Spleen (tissue), 11 donors: Measurements from ENCODE around the gene ADD1. TPM values are rescaled to one million over a fixed set of nuclear protein-coding genes. Genes with fewer than 3 reads are reported as not detected.

Experiments
- DNase-seq: peaks from one replicate; pipeline ENCODE4 v3.0.0-alpha.2; 2020
- H3K27ac ChIP-seq, 8 donors: fragments of 200-600 bp; sonication (generic) in 7 of 8; 1 replicate in 4 of 8; 2 replicates in 4 of 8; pipeline versions ENCODE4 v1.5.0 to v1.8.0; 2016 to 2021; ENCODE audit warnings: inconsistent platforms in 4 of 8, mild to moderate bottlenecking in 4 of 8, moderate library complexity in 1 of 8
- H3K27me3 ChIP-seq, 7 donors: fragments of 200-600 bp; sonication (generic) in 6 of 7; replicated peaks in 1 of 7; 1 replicate in 4 of 7; 2 replicates in 3 of 7; pipeline versions ENCODE4 v1.5.0 to v1.8.0; 2016 to 2021; ENCODE audit warnings: inconsistent platforms in 3 of 7, mild to moderate bottlenecking in 1 of 7
- H3K36me3 ChIP-seq, 6 donors: fragments of 200-600 bp; sonication (generic) in 5 of 6; 1 replicate in 4 of 6; 2 replicates in 2 of 6; pipeline versions ENCODE4 v1.5.0 to v1.8.0; 2016 to 2021; ENCODE audit warnings: inconsistent platforms in 2 of 6
- H3K4me1 ChIP-seq, 6 donors: fragments of 200-600 bp; sonication (generic) in 5 of 6; 1 replicate in 3 of 6; 2 replicates in 3 of 6; pipeline versions ENCODE4 v1.5.0 to v1.8.0; 2016 to 2021; ENCODE audit warnings: inconsistent platforms in 3 of 6
- H3K4me3 ChIP-seq, 8 donors: fragments of 200-600 bp; sonication (generic) in 7 of 8; 1 replicate in 4 of 8; 2 replicates in 4 of 8; pipeline versions ENCODE4 v1.5.0 to v1.8.0; 2016 to 2021; ENCODE audit warnings: inconsistent platforms in 4 of 8, mild to moderate bottlenecking in 4 of 8, moderate library complexity in 2 of 8
- H3K9me3 ChIP-seq, 8 donors: fragments of 200-600 bp; sonication (generic) in 7 of 8; 1 replicate in 4 of 8; 2 replicates in 4 of 8; pipeline versions ENCODE4 v1.5.0 to v1.8.0; 2016 to 2021; ENCODE audit warnings: inconsistent platforms in 4 of 8
- CTCF ChIP-seq, 11 experiments: fragments of 200-600 bp in 7 of 11; fragments of 450-650 bp in 4 of 11; sonication (generic) in 4 of 11; IDR thresholded peaks in 8 of 11; conservative IDR thresholded peaks in 3 of 11; 1 replicate in 7 of 11; 2 replicates in 4 of 11; pipeline versions ENCODE4 v1.4.0 to v1.8.0; 2016 to 2021; ENCODE audit warnings: antibody characterized with exemption in 11 of 11, inconsistent platforms in 4 of 11, mild to moderate bottlenecking in 1 of 11
- POLR2A ChIP-seq, 3 donors: fragments of 450-650 bp; IDR thresholded peaks; one replicate each; pipeline ENCODE4 v1.5.1; 2017; ENCODE audit warnings: antibody characterized with exemption in 3 of 3, mild to moderate bottlenecking in 1 of 3
- POLR2AphosphoS5 ChIP-seq, 3 donors: sonication (generic); formaldehyde crosslinking; IDR thresholded peaks; one replicate each; pipeline ENCODE4 v1.5.1; 2017; ENCODE audit warnings: antibody characterized with exemption in 3 of 3
- WGBS, 5 donors: extraction: QIAGEN DNeasy Blood & Tissue Kit in 3 of 5; methylation state at CpG; one replicate each; pipeline versions ENCODE4 v1.1.5 to v1.1.7; 2013 to 2018; 5-methylcytosine and 5-hydroxymethylcytosine counted together
- intact Hi-C: fragments of 100-400 bp; cut with DNase I; formaldehyde crosslinking; loops from one replicate; pipeline ENCODE4 v1.15.0; 2023; ENCODE audit warnings: low total_unique reads
- polyA plus RNA-seq, 3 donors: library from polyadenylated mRNA; stranded (reverse); fragments of 200-250 nt; gene quantifications; one replicate each; pipeline ENCODE4 v1.2.1, GENCODE V29; 2013
- total RNA-seq, 7 donors: library from RNA; depleted of rRNA in 3 of 7; stranded (reverse); fragments of >200 nt in 3 of 7; fragmentation: NEBNext Ultra II Directional in 4 of 7; extraction: Animal tissue kit (Norgen Biotek cat#: 25700) in 4 of 7; gene quantifications; one replicate each; pipeline versions ENCODE4 v1.1.0 to v1.2.1, GENCODE V29; 2016 to 2021
- donor health status: healthy with polysubstance abuse.
- donor health status: DM: no; HTN: no; CAD: no; lungs with moderate emphysema.
- donor health status: DM: no; HTN: no; CAD: no.
- donor health status: Bipolar disorder and iron deficiency.
- donor health status: healthy.
- donor health status: DM: no; HTN: no; CAD: no.
- donor health status: DM: yes; HTN: yes; CAD: no.

ADD1 gene
- total and polyA plus RNA-seq, 10 donors: 175 to 348 (median 265) TPM

GRCh38 chr4:2930135-2930757 lies 86.6 kb downstream of the ADD1 start:
- H3K27ac ChIP-seq: peak overlapping the region in 5 of 8 donors; percentile 92 to 96 (median 94)
- no peaks in the 10 kb centered on the region for H3K27me3 ChIP-seq
- H3K4me3 ChIP-seq: no peak overlapping the region
- peaks cover 29 to 55% (median 39%) of the 10 kb centered on the region in 6 donors for H3K4me1 ChIP-seq
- H3K36me3 ChIP-seq: peaks cover 6 to 67% (median 62%) of the 10 kb centered on the region in 6 donors
- WGBS, 5 donors: 85 to 95% (median 87%) methylated on average over 12 of the region's 12 CpGs
- no peak for TF ChIP-seq CTCF (IDR thresholded peaks at IDR 0.05 in 8 of 11, conservative IDR thresholded peaks at IDR 0.05 in 3 of 11)
- TF ChIP-seq POLR2A (IDR thresholded peaks at IDR 0.05): no peak
- TF ChIP-seq POLR2AphosphoS5 (IDR thresholded peaks at IDR 0.05): no peak
- DNase-seq: peak; percentile 64
- intact Hi-C loops: loop anchor here (10.0 kb wide), 1 partner anchor 175 kb away; the partner anchor contains the start of gene TNIP2
- no peaks in the 10 kb centered on the region for H3K9me3 ChIP-seq

- H3K4me3 ChIP-seq: peak overlapping the region in 2 of 8 donors; percentile 71 to 89
- no peaks in the 10 kb centered on the region for H3K27me3 ChIP-seq
- H3K36me3 ChIP-seq: peaks cover 3 to 60% (median 55%) of the 10 kb centered on the region in 6 donors
- no peaks in the 10 kb centered on the region for H3K9me3 ChIP-seq
- TF ChIP-seq CTCF (IDR thresholded peaks at IDR 0.05 in 8 of 11, conservative IDR thresholded peaks at IDR 0.05 in 3 of 11) (no peak), POLR2A (IDR thresholded peaks at IDR 0.05) (no peak), POLR2AphosphoS5 (IDR thresholded peaks at IDR 0.05) (peak in 2 of 3 donors; percentile 6 to 46)
- H3K27ac ChIP-seq: peak overlapping the region; percentile 64 to 96 (median 93)
- intact Hi-C loops: loop anchor here (10.0 kb wide), 1 partner anchor 176 kb away; the partner anchor contains the start of gene TNIP2
- DNase-seq: peak; percentile 81
- 83 to 89% (median 84%) methylated on average over 1 to 34 of the region's 34 CpGs for WGBS, 5 donors
- peaks cover 33 to 62% (median 46%) of the 10 kb centered on the region in 6 donors for H3K4me1 ChIP-seq
Observed at GRCh38 chr4:2930758-2931511, 87.3 kb downstream of the ADD1 start.

GRCh38 chr4:2931512-2932301 lies 88.1 kb downstream of the ADD1 start:
- Histone ChIP-seq H3K4me3 (peak overlapping the region in 5 of 8 donors; percentile 0 to 92 (median 71)), H3K27me3 (no peaks in the 10 kb centered on the region), H3K27ac (peak overlapping the region; percentile 64 to 96 (median 93)), H3K4me1 (peaks cover 40 to 70% (median 53%) of the 10 kb centered on the region in 6 donors), H3K36me3 (peaks cover 0 to 52% (median 48%) of the 10 kb centered on the region in 6 donors), H3K9me3 (no peaks in the 10 kb centered on the region)
- 9 to 36% (median 28%) methylated on average over 20 to 38 of the region's 38 CpGs for WGBS, 5 donors
- TF ChIP-seq POLR2AphosphoS5 (IDR thresholded peaks at IDR 0.05) (peak; percentile 88 to 91 (median 90)), POLR2A (IDR thresholded peaks at IDR 0.05) (no peak), CTCF (IDR thresholded peaks at IDR 0.05 in 8 of 11, conservative IDR thresholded peaks at IDR 0.05 in 3 of 11) (peak in 8 of 11 experiments; percentile 15 to 59 (median 51))
- peak; percentile 96 for DNase-seq
- intact Hi-C loops: loop anchor here (10.0 kb wide), 1 partner anchor 177 kb away; the partner anchor contains the start of gene TNIP2
